Left renal pelvis (tissue), 4 donors: ENCODE data around the gene KCTD14. TPM values are rescaled to one million over a fixed set of nuclear protein-coding genes. Genes with fewer than 3 reads are reported as not detected.
"Not testable (repeated sequence)": the region's sequence is repeated elsewhere in the genome, so short reads cannot be mapped to it uniquely, and the experiment has no call there.

Experiments
- DNase-seq, 4 donors: peaks; one replicate each; pipeline ENCODE4 v3.0.0-alpha.2; 2013; ENCODE audit warnings: low read depth in 4 of 4, low spot score in 3 of 4
- polyA plus RNA-seq, 4 donors: library from polyadenylated mRNA; unstranded; fragments of 120-200 nt; gene quantifications; one replicate each; pipeline ENCODE4 v1.2.1, GENCODE V29; 2013; ENCODE audit not compliant: insufficient read length in 4 of 4

Gene KCTD14, protein sequence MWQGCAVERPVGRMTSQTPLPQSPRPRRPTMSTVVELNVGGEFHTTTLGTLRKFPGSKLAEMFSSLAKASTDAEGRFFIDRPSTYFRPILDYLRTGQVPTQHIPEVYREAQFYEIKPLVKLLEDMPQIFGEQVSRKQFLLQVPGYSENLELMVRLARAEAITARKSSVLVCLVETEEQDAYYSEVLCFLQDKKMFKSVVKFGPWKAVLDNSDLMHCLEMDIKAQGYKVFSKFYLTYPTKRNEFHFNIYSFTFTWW
- polyA plus RNA-seq = 10 to 100 TPM in 3 of 4 donors, 1 to 10 TPM in 1; 4.8 to 14.3 (median 13.4) TPM

DNA sequence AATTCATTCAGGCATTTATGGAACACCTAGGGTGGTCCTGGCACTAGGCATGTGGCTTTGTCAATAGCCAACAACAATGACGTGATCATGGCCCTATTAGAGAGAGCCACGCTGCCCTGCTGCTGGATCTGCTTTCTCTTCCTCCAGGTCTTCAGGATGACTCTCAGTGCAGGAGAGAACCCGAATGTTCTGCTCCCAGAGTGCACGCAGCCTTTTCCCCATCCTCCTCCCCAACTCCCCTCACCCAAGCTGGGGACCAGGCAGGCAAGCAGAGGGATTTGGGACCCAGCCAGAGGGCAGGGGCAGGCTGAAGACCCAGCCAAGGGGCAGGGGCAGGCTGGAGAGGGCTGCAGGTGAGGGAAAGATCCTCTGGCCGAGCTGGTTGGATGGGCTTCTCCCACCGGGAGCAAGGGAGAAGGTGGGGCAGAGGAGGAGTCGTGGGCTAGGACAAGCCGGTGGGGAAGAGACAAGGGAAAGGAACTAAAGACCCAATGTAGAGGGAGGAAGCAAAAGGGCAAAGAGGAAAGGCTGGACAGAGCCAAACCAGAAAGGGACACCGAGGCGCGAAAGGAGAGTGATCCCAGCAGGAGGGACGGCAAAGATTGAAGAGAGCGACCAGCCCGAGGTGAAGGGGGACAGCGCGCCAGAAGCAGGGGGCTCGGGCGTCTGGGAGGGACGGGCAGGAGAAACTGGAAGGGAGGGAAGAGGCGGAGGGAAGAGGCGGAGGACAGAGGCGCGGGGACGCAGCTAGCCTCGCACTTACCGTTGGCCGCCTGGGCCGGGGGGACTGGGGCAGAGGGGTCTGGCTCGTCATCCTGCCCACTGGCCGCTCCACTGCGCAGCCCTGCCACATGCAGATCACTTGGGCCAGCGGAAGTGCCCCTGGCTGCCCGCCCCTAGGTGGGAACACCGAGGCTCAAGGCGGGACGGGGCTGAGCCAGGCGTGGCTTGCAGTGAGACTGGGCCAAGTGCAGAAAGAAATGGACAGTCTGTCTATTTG, at the start of gene KCTD14:
TSS of gene KCTD14 (minus strand) at position 880 of the 1,000 bp plus-strand sequence. CDS start at position 853, 27 bp downstream.
- no peak for DNase-seq

DNA sequence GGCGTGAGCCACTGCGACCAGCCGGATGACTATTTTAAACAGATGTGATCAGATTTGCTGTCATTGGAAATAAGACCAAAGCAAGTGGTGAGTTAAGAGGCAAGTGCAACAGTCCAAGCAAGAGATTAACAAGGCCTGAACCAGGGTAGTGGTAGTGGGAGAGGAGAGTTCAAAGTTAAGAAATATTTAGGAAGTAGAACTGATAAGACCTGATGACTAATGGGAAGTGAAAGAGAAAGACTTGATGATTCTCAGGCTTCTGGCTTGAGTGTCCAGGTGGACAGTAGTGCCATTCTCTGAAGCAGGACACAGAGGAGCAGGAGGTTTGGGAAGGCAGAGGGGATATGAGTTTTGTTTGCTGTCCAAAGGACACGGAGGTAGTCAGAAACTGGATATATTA, 49.4 kb upstream of the KCTD14 start:
- DNase-seq = no peak

DNA sequence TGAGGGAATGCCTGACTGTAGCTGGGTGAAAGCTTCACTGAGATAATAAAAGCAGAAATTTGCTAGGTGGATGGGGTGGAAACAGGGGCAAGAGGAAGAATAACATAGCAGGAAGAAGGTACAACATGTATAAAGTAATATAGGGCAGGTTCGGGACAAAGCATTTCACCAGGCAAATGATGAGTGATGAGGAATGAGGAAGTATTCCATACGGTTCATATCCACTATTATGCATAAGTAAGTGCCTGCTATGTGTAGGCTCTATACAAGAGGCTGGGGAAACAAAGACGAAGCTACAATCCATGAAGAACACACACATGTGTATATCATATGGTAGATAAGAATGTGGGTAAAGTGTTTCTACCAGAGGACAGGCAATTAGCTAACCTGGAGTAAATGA, 48.6 kb upstream of the KCTD14 start:
- no peak for DNase-seq

DNA sequence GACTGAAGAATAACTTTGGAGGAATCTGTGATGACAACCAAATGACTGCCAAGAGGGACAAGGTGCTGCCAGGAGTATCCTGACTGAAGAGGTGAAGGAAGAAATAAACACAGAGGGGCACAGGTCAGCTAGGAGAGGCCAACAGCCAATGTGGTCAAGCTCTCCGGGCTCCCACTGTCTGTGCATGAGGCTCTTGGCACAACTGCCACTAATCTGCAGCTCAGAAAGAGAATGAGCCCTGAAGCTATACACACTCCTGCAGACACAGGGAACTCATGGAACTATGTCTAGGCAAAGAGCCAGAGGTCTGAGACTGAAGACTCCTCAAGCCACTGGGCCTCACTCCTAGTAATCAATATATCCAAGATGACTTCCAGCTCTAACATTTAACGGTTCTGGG, 47.5 kb upstream of the KCTD14 start:
- no peak for DNase-seq

DNA sequence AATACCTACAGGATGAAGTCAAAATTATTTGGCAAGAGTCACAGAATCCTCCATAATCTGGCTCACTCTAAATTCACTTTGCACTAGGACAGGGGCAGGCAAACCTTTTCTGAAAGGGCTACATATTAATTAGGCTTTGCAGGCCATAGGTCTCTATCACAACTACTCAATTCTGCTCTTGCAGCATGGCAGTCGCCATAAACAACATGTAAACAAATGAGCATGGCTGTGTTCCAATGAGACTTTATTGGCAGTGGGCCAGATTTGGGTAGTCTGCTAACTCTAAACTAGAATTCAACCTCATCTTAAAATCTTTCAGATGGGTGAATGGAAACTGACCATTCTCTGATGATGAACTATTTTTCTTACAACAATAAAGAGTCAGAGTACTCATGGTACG, 46.4 kb upstream of the KCTD14 start:
- no peak for DNase-seq

DNA sequence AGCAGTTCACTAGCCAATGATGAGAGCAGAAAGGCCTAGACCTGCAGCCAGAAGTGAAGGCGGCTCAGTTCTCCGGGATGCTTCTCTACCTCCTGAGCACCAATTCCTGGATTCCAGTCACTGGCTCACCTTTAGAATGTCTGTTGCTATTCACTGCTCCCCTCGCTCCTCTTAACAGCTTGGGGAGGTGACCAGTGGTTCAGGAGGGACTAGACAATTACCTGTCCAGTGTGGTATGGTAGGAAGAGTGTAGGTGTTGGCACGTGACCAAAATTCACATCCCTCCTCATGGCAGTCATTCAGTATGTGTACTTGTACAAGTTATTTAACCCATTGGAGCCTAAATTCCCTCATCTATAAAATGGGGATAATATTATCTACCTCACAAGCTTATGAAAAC, 44.6 kb upstream of the KCTD14 start:
- no peak for DNase-seq

DNA sequence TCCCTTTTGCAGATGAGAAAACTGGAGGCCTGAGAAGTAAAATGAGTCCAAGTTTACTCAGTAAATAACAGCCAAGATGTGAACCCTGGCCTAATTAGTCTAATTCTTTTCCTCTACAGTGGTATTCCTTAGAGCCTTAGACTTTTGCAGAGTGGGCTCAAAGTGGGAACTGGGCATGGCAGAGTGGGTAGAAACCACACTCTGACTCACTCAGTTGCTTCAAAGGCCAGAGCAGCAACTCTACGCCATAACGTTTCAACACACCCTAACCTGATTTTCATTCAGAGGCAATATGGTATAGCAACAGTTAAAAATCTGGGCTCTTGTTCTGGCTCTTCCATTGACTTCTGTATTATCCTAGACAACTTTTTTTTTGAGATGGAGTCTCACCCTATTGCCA, 43.4 kb upstream of the KCTD14 start:
- no peak for DNase-seq

DNA sequence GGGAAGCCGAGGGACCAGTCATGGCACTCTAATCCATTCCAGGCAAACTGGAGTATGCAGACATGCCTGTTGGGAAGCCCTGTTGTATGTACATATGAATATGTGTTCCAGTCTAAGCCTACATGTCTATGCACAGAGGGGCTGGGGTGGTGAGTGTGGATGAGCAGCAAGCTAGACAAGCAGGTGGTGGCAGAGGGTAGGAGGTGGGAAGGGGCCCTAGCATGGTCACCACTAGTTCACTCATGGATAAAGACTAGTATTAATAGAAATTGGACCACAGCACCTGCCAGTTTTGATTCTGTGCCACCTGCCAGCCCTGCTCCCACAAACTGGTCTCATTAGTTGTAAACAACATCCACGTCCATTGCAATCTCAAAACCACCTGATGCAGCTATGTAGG, 42.1 kb upstream of the KCTD14 start:
- no peak for DNase-seq

DNA sequence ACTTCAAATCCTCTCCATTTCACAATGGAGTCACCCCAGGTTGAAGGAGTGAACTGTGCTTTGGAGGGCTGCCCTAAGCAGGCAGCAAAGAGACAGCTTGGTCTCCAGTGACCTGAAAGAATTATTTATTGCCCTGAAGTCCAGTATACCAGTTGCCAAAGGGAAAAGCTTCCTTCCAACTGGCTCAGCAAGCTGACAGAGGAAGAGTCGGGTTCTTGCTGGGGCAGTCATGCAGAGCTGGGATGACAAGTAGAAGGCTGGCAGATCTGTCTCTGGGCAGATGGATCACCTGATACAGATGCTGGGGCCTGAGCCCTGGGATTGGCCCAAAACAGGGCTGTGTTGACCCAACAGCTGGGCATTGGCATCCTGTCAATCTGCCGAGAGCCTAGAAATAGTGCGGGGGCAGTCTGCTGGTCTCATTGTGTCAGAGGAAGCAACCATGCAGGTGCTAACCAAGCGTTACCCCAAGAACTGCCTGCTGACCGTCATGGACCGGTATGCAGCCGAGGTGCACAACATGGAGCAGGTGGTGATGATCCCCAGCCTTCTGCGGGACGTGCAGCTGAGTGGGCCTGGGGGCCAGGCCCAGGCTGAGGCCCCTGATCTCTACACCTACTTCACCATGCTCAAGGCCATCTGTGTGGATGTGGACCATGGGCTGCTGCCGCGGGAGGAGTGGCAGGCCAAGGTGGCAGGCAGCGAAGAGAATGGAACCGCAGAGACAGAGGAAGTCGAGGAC, 40.5 kb upstream of the KCTD14 start, which contains the start of gene THRSP:
TSS of gene THRSP (plus strand) at position 422 of the 742 bp plus-strand sequence. CDS start at position 443, 21 bp downstream.
- no peak for DNase-seq

DNA sequence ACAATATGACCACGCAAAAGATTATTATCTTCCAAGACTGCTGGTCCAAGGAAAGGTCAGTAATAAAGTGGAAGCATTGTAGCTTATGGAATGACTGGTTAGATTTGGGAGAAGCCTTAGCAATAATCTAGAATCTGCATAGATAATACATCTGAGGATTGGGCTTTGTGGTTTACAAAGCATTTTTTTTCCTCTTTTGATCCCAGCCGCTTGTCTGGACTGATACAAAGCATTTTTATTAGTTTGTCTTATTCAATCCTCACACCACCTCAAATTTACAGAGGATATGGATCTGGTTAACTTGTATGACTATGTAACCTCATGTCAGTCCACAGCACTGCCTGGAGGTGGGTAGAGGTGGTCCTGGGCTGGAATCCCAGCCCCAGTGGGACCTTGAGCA, 39.6 kb upstream of the KCTD14 start:
- no peak for DNase-seq

DNA sequence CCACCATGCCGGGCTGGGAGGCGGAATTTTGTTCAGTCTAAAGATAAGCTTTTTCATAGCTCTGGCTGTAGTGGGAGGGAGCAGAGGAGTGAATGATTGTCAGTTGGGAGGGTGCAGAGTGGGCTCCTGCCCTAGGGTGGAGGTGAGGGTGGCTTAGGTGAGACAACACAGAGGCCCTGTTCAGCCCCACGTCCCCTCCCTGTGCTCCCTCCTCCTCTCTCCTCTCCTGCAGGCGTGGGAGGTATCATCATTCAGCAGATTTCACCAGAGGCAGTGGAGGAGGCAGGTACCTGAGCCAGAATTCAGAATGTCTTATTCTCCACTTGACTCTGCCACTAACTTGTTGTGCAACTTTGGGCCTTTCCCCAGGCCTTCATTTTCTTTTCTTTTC, 38.8 kb upstream of the KCTD14 start:
- DNase-seq = no peak

DNA sequence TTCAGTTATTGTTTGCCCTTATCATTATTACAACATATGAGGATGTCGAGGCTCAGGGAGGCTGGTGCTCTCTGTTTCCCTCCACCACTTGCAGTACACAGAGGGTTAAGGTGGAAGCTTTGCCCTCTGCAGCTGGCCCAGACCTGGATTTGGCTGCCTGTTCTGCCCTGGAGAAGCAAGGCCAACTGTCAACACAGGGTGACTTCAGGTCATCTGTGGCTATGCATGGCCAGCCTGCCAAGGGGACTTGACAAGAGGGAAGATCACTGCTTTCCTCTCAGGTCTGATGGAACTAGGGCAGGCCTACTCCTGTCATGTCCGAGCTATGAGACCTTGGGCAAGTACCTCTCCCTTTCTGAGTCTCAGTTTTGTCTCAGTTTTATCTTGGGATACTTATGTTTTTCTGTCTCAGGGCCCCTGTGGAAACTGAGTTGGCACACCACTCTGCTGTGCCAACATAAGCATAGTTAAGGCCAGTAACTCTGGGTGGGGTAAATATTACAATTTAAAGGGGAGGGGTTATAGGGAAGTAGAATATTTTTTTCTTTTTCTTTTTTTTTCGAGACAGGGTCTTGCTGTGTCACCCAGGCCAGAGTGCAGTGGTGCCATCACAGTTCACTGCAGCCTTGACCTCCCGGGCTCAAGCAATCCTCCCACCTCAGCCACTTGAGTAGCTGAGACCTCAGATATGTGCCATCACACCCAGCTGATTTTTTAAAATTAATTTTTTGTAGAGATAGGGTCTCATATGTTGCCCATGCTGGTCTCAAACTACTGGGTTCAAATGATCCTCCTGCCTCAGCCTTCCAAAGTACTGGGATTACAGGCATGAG, 38.2 kb upstream of the KCTD14 start:
- no peak for DNase-seq

DNA sequence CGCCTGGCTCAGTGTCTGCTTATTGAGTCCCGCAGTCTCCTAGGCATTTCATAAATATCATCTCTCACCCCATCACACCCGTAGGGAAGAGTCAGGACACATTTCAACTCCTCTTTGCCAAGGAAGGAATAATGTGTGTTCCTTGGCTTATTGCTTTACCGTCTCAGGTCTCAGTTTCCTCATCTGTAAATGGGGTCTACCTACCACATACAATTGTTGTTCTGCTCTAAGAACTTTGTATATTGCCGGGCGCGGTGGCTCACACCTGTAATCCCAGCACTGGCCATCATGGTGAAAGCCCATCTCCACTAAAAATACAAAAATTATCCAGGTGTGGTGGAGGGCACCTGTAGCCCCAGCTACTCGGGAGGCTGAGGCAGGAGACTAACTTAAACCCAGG, 37.5 kb upstream of the KCTD14 start:
- DNase-seq = no peak

DNA sequence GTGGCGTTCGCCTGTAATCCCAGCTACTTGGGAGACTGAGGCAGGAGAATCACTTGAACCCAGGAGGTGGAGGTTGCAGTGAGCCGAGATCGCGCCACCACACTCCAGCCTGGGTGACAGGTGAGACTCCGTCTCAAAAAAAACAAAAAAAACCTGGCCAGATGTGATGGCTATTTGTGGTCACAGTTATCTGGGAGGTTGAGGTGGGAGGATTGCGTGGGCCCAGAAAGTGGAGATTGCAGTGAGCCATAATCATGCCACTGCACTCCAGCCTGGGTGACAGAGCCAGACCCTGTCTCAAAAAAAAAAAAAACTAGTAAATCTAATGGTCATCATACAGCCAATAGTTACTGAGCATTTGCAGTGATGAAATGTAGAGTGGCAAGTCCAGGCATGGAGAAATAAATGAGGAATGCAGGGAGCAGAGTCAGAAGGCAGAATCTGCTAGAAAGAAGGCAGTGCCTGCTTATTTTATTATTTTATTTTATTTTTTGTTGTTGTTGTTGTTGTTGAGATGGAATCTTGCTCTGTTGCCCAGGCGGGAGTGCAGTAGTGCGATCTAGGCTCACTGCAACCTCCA, 36.8 kb upstream of the KCTD14 start:
- not testable (repeated sequence) for DNase-seq

DNA sequence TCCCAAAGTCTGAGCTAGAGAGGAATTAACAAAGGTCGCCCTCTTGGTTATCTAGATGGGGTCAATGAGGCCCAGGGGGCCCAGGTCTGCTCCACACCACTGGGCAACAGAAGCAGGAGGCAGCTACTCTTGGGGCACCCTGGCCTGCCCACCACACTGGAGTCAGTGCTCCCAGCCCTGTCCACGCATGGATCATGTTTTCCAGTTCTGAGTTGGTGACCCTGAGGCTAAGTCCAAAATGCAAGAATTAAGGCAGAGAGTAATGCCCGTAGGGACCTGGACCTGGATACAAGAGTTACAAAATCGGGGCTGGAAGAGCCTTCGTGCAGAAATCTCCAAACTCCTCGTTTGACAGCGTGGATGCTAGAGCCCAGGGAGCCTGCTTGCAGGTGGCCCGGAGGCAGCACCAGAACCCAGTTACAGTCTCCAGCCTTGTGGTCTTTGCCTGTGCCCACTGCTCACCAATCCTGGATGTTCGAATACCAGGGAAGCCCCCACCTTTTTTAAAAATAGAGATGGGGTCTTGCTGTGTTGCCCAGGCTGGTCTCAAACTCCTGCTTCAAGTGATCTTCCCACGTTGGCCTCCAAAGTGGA, 34.5 kb upstream of the KCTD14 start:
- DNase-seq = no peak

DNA sequence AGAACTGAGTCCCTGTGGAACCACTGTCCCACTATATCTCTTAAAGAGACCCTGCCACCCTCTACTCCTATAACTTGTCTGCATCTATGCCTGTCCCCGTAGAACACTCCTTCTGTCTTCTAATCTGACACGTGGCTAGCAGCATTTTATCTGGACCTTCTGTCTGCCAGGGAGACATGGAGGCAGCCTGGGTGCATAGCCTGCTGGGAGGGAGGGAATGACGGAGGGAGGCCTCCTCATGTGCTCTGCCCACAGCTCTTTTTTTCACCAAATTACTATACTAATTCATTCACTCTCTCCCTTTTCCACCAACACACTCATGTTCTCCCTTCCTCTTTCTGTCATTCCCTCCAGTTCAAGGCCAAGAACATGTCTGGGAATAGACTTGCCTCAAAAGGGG, 33.0 kb upstream of the KCTD14 start:
- no peak for DNase-seq

DNA sequence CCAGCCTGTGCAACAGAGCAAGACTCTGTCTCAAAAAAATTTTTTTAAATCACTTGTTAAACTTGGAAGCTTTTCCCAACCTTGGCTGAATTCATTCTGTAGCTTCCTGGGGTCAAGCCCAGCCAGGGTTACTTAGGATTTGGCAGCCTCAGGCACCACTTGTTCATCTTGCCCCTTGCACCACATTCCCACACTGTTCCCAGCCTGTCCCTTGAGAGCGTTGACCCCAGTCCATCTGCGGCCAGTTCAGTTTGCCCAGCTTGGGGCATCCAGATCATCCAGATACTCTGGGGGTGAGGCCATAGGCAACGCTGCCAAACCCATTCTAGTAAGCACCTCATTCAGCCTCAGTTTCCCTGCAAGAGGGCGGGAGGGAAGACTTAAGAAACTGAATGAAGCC, 31.9 kb upstream of the KCTD14 start:
- DNase-seq = no peak

DNA sequence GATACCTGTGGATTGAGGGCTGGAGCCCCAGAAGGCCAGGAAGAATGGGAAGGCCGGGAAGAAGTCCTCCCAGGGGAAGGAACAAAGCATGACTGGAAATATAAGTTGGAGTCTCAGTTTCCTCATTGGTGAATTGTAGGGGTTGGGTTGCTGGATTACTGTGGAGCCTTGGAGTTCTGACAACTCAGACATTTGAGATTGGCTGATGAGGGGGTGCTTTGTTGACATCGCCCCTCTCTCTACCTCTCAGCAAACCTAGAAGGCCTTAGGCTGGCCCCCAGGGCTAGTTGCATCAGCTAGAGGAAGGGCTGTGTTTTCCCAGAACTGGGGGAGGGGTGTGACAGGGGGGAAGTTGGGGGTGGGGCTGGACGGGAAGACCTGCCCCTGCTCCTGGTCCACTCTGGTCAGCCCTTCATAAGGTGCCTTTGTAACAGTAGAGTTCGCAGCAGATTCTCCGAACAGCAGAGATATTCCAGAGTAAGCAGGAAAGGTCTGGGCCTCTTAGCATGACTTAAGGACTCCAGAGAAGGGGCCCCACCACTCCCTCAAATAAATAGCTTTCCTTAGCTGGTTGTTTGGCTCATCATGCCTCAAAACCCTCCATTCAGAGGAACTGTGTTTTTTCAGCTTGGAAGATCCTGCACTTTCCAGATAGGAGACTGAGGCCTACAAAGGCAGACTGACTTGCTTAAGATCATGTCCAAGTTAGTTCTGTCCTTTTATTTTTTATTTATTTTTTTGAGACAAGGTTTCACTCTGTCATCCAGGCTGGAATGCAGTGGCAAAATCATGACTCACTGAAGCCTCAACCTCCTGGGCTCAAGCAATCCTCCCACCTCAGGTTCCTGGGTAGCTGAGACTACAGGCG, 28.1 kb upstream of the KCTD14 start:
- no peak for DNase-seq
